Calu3 (cell line): ENCODE data around the gene IDI2. TPM values are rescaled to one million over a fixed set of nuclear protein-coding genes. Genes with fewer than 3 reads are reported as not detected.

Source experiments
- BruUV-seq: library from RNA; stranded (reverse); fragments of 400-500 nt; replicated peaks from 2 replicates; lab custom pipeline; 2021; lab: Mats Ljungman, UMichigan
- CTCF ChIA-PET: fragments of 300-600 bp; sonication (Branson Sonifier 250); formaldehyde crosslinking; loops from one replicate; lab custom pipeline; 2022; ENCODE audit warnings: antibody characterized with exemption; lab: Charles Lee
- DNase-seq: peaks from one replicate; pipeline ENCODE4 v3.0.0; 2022
- H3K27ac Mint-ChIP-seq: one replicate; pipeline ENCODE4 v1.8.0; 2022; ENCODE audit warnings: mixed read lengths; ENCODE audit not compliant: unreplicated experiment
- H3K27me3 Mint-ChIP-seq: one replicate; pipeline ENCODE4 v1.8.0; 2022; ENCODE audit warnings: mixed read lengths; ENCODE audit not compliant: unreplicated experiment
- H3K36me3 Mint-ChIP-seq: one replicate; pipeline ENCODE4 v1.8.0; 2022; ENCODE audit warnings: mild to moderate bottlenecking, moderate library complexity, mixed read lengths; ENCODE audit not compliant: insufficient read depth, unreplicated experiment
- H3K4me1 Mint-ChIP-seq: one replicate; pipeline ENCODE4 v1.8.0; 2022; ENCODE audit warnings: mild to moderate bottlenecking, low read depth, mixed read lengths; ENCODE audit not compliant: unreplicated experiment
- H3K4me3 Mint-ChIP-seq: one replicate; pipeline ENCODE4 v1.8.0; 2022; ENCODE audit warnings: mild to moderate bottlenecking, low read depth, moderate library complexity, mixed read lengths; ENCODE audit not compliant: unreplicated experiment
- H3K9me3 Mint-ChIP-seq: one replicate; pipeline ENCODE4 v1.8.0; 2022; ENCODE audit warnings: low read depth, mixed read lengths; ENCODE audit not compliant: unreplicated experiment
- CTCF ChIP-seq: fragments of 200-600 bp; IDR thresholded peaks from one replicate; pipeline ENCODE4 v1.8.0; 2022; ENCODE audit warnings: antibody characterized with exemption; ENCODE audit not compliant: unreplicated experiment
- intact Hi-C: fragments of 100-400 bp; cut with micrococcal nuclease; formaldehyde crosslinking; loops from one replicate; pipeline ENCODE4 v1.10.0; 2022; ENCODE audit not compliant: unreplicated experiment
- total RNA-seq: library from RNA; stranded (reverse); gene quantifications from 2 replicates; pipeline ENCODE4 v1.2.3, GENCODE V29; 2022

The IDI2 gene
- total RNA-seq, 1 experiment from 2014 or later = not detected

- Mint-ChIP-seq H3K27me3 (no peaks in the 10 kb centered on the region), H3K27ac (no peak overlapping the region), H3K4me1 (peaks cover 12% of the 10 kb centered on the region), H3K4me3 (no peak overlapping the region), H3K36me3 (peaks cover 89% of the 10 kb centered on the region), H3K9me3 (no peaks in the 10 kb centered on the region)
- BruUV-seq = no TSS peak
- no peak for TF ChIP-seq CTCF
- no peak for DNase-seq
- intact Hi-C loops = no loop called here
- CTCF ChIA-PET = no interaction called here
These were observed 23.1 kb downstream of the IDI2 start for GRCh38 chr10:1002425-1003006.

- CTCF ChIA-PET = no interaction called here
- peaks cover 10% of the 10 kb centered on the region for H3K4me1 Mint-ChIP-seq
- DNase-seq = no peak
- no peak overlapping the region for H3K4me3 Mint-ChIP-seq
- H3K27ac Mint-ChIP-seq = no peak overlapping the region
- no peaks in the 10 kb centered on the region for H3K9me3 Mint-ChIP-seq
- no peaks in the 10 kb centered on the region for H3K27me3 Mint-ChIP-seq
- no peak for TF ChIP-seq CTCF
- intact Hi-C loops = no loop called here
- peaks cover 95% of the 10 kb centered on the region for H3K36me3 Mint-ChIP-seq
- BruUV-seq = no TSS peak
These were observed 28.2 kb downstream of the IDI2 start for GRCh38 chr10:997266-998022.

GRCh38 chr10:996031-996430 is 29.6 kb downstream of the IDI2 start:
- no peak overlapping the region for H3K27ac Mint-ChIP-seq
- H3K9me3 Mint-ChIP-seq = no peaks in the 10 kb centered on the region
- peaks cover 85% of the 10 kb centered on the region for H3K36me3 Mint-ChIP-seq
- intact Hi-C loops = no loop called here
- no peaks in the 10 kb centered on the region for H3K27me3 Mint-ChIP-seq
- CTCF ChIA-PET = no interaction called here
- BruUV-seq = no TSS peak
- no peak for DNase-seq
- H3K4me3 Mint-ChIP-seq = no peak overlapping the region
- H3K4me1 Mint-ChIP-seq = peaks cover 9% of the 10 kb centered on the region
- no peak for TF ChIP-seq CTCF

- intact Hi-C loops = no loop called here
- Mint-ChIP-seq H3K4me3 (no peak overlapping the region), H3K27ac (peak overlapping the region; percentile 53), H3K9me3 (no peaks in the 10 kb centered on the region), H3K4me1 (peaks cover 14% of the 10 kb centered on the region), H3K36me3 (peaks cover 84% of the 10 kb centered on the region), H3K27me3 (no peaks in the 10 kb centered on the region)
- CTCF ChIA-PET = no interaction called here
- no peak for DNase-seq
- no peak for TF ChIP-seq CTCF
- BruUV-seq = no TSS peak
These were observed 30.1 kb downstream of the IDI2 start for GRCh38 chr10:995559-995926.
